Gastroesophageal sphincter (tissue), 4 donors: ENCODE results near the gene FARS2. TPM values are rescaled to one million over a fixed set of nuclear protein-coding genes. Genes with fewer than 3 reads are reported as not detected.

Experiments
- ATAC-seq: fragments of 150-250 bp; one replicate; pipeline ENCODE4 v1.9.1; 2016; ENCODE audit warnings: mild to moderate bottlenecking, moderate library complexity
- H3K27ac ChIP-seq, 4 donors: fragments of 200-600 bp; sonication (generic) in 3 of 4; 1 replicate in 3 of 4; 2 replicates in 1 of 4; pipeline ENCODE4 v1.5.1; 2016 to 2019
- H3K27me3 ChIP-seq: fragments of 200-600 bp; sonication (generic); one replicate; pipeline ENCODE4 v1.5.1; 2019
- H3K36me3 ChIP-seq, 2 donors: fragments of 200-600 bp; sonication (generic); one replicate each; pipeline ENCODE4 v1.5.1; 2019; ENCODE audit warnings: control low read depth in 1 of 2
- H3K4me1 ChIP-seq, 3 donors: fragments of 200-600 bp; sonication (generic); 1 replicate in 2 of 3; 2 replicates in 1 of 3; pipeline ENCODE4 v1.5.1; 2016 to 2019; ENCODE audit warnings: control low read depth in 2 of 3
- H3K4me3 ChIP-seq, 2 donors: fragments of 200-600 bp; sonication (generic); one replicate each; pipeline ENCODE4 v1.5.1; 2019; ENCODE audit warnings: mild to moderate bottlenecking in 1 of 2, moderate library complexity in 1 of 2
- H3K9me3 ChIP-seq, 3 donors: fragments of 200-600 bp; sonication (generic); one replicate each; pipeline ENCODE4 v1.5.1; 2017 to 2019; ENCODE audit warnings: control low read depth in 2 of 3
- CTCF ChIP-seq, 4 experiments: fragments of 200-600 bp in 2 of 4; fragments of 450-650 bp in 2 of 4; sonication (generic) in 1 of 4; IDR thresholded peaks; one replicate each; pipeline ENCODE4 v1.5.1; 2017 to 2019; ENCODE audit warnings: antibody characterized with exemption in 4 of 4, mild to moderate bottlenecking in 2 of 4, moderate library complexity in 2 of 4
- EP300 ChIP-seq: sonication (generic); formaldehyde crosslinking; IDR thresholded peaks from one replicate; pipeline ENCODE4 v1.6.1; 2017; ENCODE audit warnings: antibody characterized with exemption, mild to moderate bottlenecking
- POLR2A ChIP-seq, 2 donors: fragments of 450-650 bp; IDR thresholded peaks; one replicate each; pipeline ENCODE4 v1.6.1; 2017; ENCODE audit warnings: antibody characterized with exemption in 2 of 2, mild to moderate bottlenecking in 2 of 2, moderate library complexity in 1 of 2
- POLR2AphosphoS5 ChIP-seq: sonication (generic); formaldehyde crosslinking; IDR thresholded peaks from one replicate; pipeline ENCODE4 v1.6.1; 2017; ENCODE audit warnings: antibody characterized with exemption
- WGBS, 2 donors: methylation state at CpG; one replicate each; pipeline ENCODE4 v1.1.5; 2018; ENCODE audit warnings: low coverage in 1 of 2; 5-methylcytosine and 5-hydroxymethylcytosine counted together
- total RNA-seq, 4 donors: library from RNA; depleted of rRNA; stranded (reverse); fragments of >200 nt; gene quantifications; one replicate each; pipeline ENCODE4 v1.1.0, GENCODE V29; 2016

FARS2 gene
- total RNA-seq, 4 donors from 2014 or later: 9.8 to 16.3 (median 14.4) TPM

- TF ChIP-seq POLR2AphosphoS5: no peak
- no peak for TF ChIP-seq POLR2A (IDR thresholded peaks at IDR 0.05)
- no peak for TF ChIP-seq EP300
- TF ChIP-seq CTCF (IDR thresholded peaks at IDR 0.05): no peak
- WGBS, 2 donors: 58 to 71% methylated on average over 6 to 10 of the region's 10 CpGs
- ATAC-seq: peak; percentile 13
Measured at GRCh38 chr6:5302220-5302946, 41.1 kb downstream of the FARS2 start.

GRCh38 chr6:5302995-5303622, 41.8 kb downstream of the FARS2 start:
- H3K36me3 ChIP-seq: no peaks in the 10 kb centered on the region
- H3K9me3 ChIP-seq: no peaks in the 10 kb centered on the region
- peaks cover 0 to 18% (median 0%) of the 10 kb centered on the region in 3 donors for H3K4me1 ChIP-seq
- no peak for TF ChIP-seq EP300
- peak in 3 of 4 experiments; percentile 11 to 60 (median 30) for TF ChIP-seq CTCF (IDR thresholded peaks at IDR 0.05)
- no peak overlapping the region for H3K4me3 ChIP-seq
- no peak overlapping the region for H3K27ac ChIP-seq
- peak; percentile 39 for ATAC-seq
- 52 to 77% methylated on average over 8 to 9 of the region's 10 CpGs for WGBS, 2 donors
- no peaks in the 10 kb centered on the region for H3K27me3 ChIP-seq

More at GRCh38 chr6:5302220-5302946, 41.1 kb downstream of the FARS2 start:
- H3K4me3 ChIP-seq: no peak overlapping the region
- no peaks in the 10 kb centered on the region for H3K27me3 ChIP-seq
- no peaks in the 10 kb centered on the region for H3K9me3 ChIP-seq
- H3K27ac ChIP-seq: no peak overlapping the region
- peaks cover 0 to 18% (median 0%) of the 10 kb centered on the region in 3 donors for H3K4me1 ChIP-seq
- H3K36me3 ChIP-seq: no peaks in the 10 kb centered on the region

GRCh38 chr6:5303682-5304081, 42.4 kb downstream of the FARS2 start:
- TF ChIP-seq POLR2AphosphoS5: no peak
- no peak for TF ChIP-seq CTCF (IDR thresholded peaks at IDR 0.05)
- no peak for TF ChIP-seq POLR2A (IDR thresholded peaks at IDR 0.05)
- no peak for TF ChIP-seq EP300
- WGBS, 2 donors: 98 to 100% methylated on average over 2 to 8 of the region's 8 CpGs

GRCh38 chr6:5305968-5306626, 44.8 kb downstream of the FARS2 start:
- Histone ChIP-seq H3K4me3 (no peak overlapping the region), H3K9me3 (no peaks in the 10 kb centered on the region), H3K27ac (no peak overlapping the region), H3K36me3 (no peaks in the 10 kb centered on the region), H3K4me1 (peaks cover 0 to 18% (median 0%) of the 10 kb centered on the region in 3 donors), H3K27me3 (no peaks in the 10 kb centered on the region)
- WGBS, 2 donors: 66 to 100% methylated on average over 2 to 5 of the region's 5 CpGs
- TF ChIP-seq POLR2A (IDR thresholded peaks at IDR 0.05) (no peak), EP300 (no peak), POLR2AphosphoS5 (no peak), CTCF (IDR thresholded peaks at IDR 0.05) (no peak)
- no peak for ATAC-seq

More at GRCh38 chr6:5303682-5304081, 42.4 kb downstream of the FARS2 start:
- no peak overlapping the region for H3K27ac ChIP-seq
- H3K27me3 ChIP-seq: no peaks in the 10 kb centered on the region
- H3K36me3 ChIP-seq: no peaks in the 10 kb centered on the region
- H3K4me1 ChIP-seq: peaks cover 0 to 18% (median 0%) of the 10 kb centered on the region in 3 donors
- H3K4me3 ChIP-seq: no peak overlapping the region
- no peak for ATAC-seq
- no peaks in the 10 kb centered on the region for H3K9me3 ChIP-seq
